Spinal cord (tissue), 10 donors: Measurements from ENCODE around the gene DDIT3. TPM values are rescaled to one million over a fixed set of nuclear protein-coding genes. Genes with fewer than 3 reads are reported as not detected.

Experiments
- DNase-seq, 6 donors: peaks; one replicate each; pipeline versions ENCODE4 v3.0.0 to v3.0.0-alpha.2; 2013 to 2015; ENCODE audit warnings: low spot score in 6 of 6, low read depth in 4 of 6
- H3K27ac ChIP-seq: one replicate; pipeline ENCODE4 v1.5.1; 2013; ENCODE audit warnings: low read depth, low read length, control low read depth
- H3K27me3 ChIP-seq: one replicate; pipeline ENCODE4 v1.6.1; 2013; ENCODE audit warnings: low read length; ENCODE audit not compliant: control insufficient read depth, insufficient read depth
- H3K36me3 ChIP-seq: one replicate; pipeline ENCODE4 v1.6.1; 2013; ENCODE audit warnings: low read length; ENCODE audit not compliant: control insufficient read depth, insufficient read depth
- H3K4me1 ChIP-seq: one replicate; pipeline ENCODE4 v1.6.1; 2013; ENCODE audit warnings: low read length; ENCODE audit not compliant: control insufficient read depth, insufficient read depth
- H3K4me3 ChIP-seq: one replicate; pipeline ENCODE4 v1.5.1; 2013; ENCODE audit warnings: low read depth, low read length, control low read depth
- H3K9me3 ChIP-seq: one replicate; pipeline ENCODE4 v1.6.1; 2013; ENCODE audit warnings: low read length; ENCODE audit not compliant: control insufficient read depth, insufficient read depth
- WGBS: methylation state at CpG from one replicate; pipeline ENCODE4 v1.1.5; 2013; ENCODE audit warnings: missing lambda C conversion rate; ENCODE audit not compliant: insufficient coverage; 5-methylcytosine and 5-hydroxymethylcytosine counted together
- polyA plus RNA-seq, 2 donors: library from polyadenylated mRNA; unstranded; fragments of 120-200 nt; gene quantifications; one replicate each; pipeline ENCODE4 v1.2.1, GENCODE V29; 2013; ENCODE audit not compliant: insufficient read length in 2 of 2
- total RNA-seq, 2 donors: library from RNA; depleted of rRNA in 1 of 2; stranded (reverse); fragments of 120-200 nt in 1 of 2; fragments of >200 nt in 1 of 2; gene quantifications; one replicate each; pipeline versions ENCODE4 v1.2.3 to v1.2.4, GENCODE V29; 2013 to 2014
- donor health status: healthy.

The DDIT3 gene
- total and polyA plus RNA-seq, 4 donors = 19.9 to 46.7 (median 27.4) TPM

GRCh38 chr12:57536597-57536942 is 16.3 kb upstream of the DDIT3 start:
- Histone ChIP-seq H3K36me3 (peaks cover 76% of the 10 kb centered on the region), H3K9me3 (no peaks in the 10 kb centered on the region), H3K4me1 (no peaks in the 10 kb centered on the region), H3K4me3 (no peak overlapping the region), H3K27ac (no peak overlapping the region), H3K27me3 (no peaks in the 10 kb centered on the region)
- DNase-seq = no peak
- 100% methylated on average over 1 of the region's 1 CpG for WGBS

DNA sequence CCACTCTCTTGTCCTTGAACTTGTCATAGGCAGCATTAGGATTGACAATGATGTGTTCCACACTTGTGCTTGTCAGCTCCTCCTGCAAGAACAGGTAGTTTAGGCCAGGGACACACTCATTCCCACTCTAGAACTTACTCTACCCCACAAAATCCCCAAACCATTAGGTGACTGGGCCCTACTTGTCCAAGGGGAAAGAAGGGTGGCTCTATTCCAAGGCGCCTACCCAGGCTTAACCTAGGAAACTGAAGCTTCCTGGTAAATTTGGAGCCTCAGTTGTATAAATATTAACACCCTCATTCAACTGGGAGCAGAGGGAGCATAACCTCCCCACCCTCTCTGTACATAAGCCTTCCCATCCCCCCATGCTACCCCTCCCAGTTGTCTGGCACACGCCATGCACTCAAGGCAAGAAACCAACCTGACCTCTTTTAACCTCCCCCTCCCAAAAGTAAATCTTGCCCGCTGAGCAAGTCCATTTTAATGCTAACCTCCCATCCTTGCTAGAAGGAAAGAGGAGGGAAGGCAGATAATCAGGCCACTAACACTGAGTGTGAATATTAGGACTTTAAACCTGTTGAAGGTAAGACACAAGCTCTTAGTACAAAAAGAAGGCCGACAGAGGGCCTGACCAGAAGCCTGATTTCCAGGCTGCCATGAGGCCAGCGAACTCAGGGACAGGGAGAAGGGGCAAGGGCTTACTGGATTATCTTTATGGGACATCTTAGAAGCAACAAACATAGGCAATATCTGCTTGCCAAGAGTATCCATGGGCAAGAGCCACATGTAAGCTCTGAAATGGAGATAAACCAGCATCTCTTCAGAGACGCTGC is 15.7 kb upstream of the DDIT3 start:
- DNase-seq = no peak
- Histone ChIP-seq H3K27me3 (no peaks in the 10 kb centered on the region), H3K27ac (no peak overlapping the region), H3K36me3 (peaks cover 78% of the 10 kb centered on the region), H3K4me1 (no peaks in the 10 kb centered on the region), H3K9me3 (no peaks in the 10 kb centered on the region), H3K4me3 (no peak overlapping the region)
- WGBS = 70% methylated on average over 4 of the region's 6 CpGs

DNA sequence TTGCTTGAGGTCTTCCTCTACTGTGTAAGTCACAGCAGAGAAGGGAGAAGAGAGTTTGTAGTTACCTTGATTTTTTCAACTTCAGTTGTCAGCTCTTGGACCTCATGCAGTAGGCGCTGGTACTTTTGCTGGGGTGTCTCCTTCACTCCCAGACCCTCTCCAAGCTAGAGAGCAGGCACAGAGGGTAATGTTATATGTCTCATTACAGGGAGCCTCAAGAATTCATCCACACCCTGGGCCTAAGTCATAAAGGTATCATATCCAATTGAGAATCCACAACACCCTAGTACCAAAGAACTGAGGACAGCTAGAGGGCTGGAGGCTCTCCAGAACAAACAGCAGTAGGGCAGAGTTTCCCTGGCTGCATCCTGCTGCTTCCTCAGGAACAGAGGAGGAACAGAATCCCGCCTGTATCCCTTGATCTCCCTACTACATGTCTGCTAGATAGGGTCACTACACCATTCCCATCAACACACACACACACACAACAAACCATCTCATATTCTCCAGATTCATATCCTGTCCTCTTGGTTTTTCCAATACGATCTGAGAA is 14.8 kb upstream of the DDIT3 start:
- Histone ChIP-seq H3K27ac (no peak overlapping the region), H3K9me3 (no peaks in the 10 kb centered on the region), H3K27me3 (no peaks in the 10 kb centered on the region), H3K4me1 (no peaks in the 10 kb centered on the region), H3K4me3 (no peak overlapping the region), H3K36me3 (peaks cover 84% of the 10 kb centered on the region)
- no peak for DNase-seq
- WGBS = 94% methylated on average over 2 of the region's 3 CpGs

DNA sequence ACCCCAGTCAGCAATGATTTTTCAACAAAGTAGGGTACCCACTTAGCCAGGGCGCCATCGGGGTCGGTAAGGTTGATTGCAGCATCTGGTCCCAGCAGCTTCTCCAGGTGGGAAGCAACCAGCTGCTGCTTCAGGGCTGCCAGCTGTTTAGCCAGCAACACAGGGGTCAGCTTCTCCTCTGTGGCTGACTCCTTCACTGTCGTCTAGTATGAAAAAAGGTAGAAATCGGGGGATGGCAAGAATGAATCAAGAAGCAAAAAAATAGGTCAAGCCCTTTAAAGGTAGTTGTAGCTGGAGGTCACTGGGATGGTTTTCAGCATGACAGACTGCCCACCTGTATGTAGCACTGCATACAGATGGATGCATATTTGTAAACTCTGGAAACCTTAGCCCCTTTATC is 13.9 kb upstream of the DDIT3 start:
- WGBS = 94% methylated on average over 5 of the region's 5 CpGs
- no peak for DNase-seq
- no peaks in the 10 kb centered on the region for H3K9me3 ChIP-seq
- no peaks in the 10 kb centered on the region for H3K27me3 ChIP-seq
- no peak overlapping the region for H3K4me3 ChIP-seq
- no peak overlapping the region for H3K27ac ChIP-seq
- H3K36me3 ChIP-seq = peaks cover 89% of the 10 kb centered on the region
- H3K4me1 ChIP-seq = no peaks in the 10 kb centered on the region

DNA sequence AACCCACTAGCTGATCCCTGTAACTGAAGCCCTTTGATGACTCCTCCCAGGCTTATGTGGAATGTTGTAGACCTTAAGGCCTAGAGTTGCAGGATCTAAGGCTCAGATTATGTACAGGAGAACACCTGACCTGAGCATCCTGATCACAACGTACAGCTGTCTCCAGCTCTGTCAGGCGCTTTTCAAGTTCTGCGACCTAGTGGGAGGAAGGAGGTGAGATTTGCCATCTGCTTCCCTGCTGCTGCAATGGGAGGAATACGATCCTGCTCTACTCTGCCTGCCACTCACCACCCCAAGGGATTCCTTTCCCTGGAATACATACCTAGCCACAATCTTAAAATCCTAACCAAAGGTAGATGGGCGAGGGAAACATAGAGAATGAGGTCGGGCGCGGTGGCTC is 12.8 kb upstream of the DDIT3 start:
- H3K36me3 ChIP-seq = peaks cover 89% of the 10 kb centered on the region
- H3K4me3 ChIP-seq = no peak overlapping the region
- no peaks in the 10 kb centered on the region for H3K27me3 ChIP-seq
- WGBS = 100% methylated on average over 1 of the region's 8 CpGs
- no peak overlapping the region for H3K27ac ChIP-seq
- H3K4me1 ChIP-seq = no peaks in the 10 kb centered on the region
- no peaks in the 10 kb centered on the region for H3K9me3 ChIP-seq
- DNase-seq = no peak

- Histone ChIP-seq H3K4me3 (no peak overlapping the region), H3K27ac (no peak overlapping the region), H3K9me3 (no peaks in the 10 kb centered on the region), H3K36me3 (peaks cover 89% of the 10 kb centered on the region), H3K27me3 (no peaks in the 10 kb centered on the region), H3K4me1 (no peaks in the 10 kb centered on the region)
- DNase-seq = no peak
- 70% methylated on average over 1 of the region's 1 CpG for WGBS
Measured at GRCh38 chr12:57531836-57532235, 11.5 kb upstream of the DDIT3 start.

- H3K36me3 ChIP-seq = peaks cover 95% of the 10 kb centered on the region
- H3K4me1 ChIP-seq = peaks cover 7% of the 10 kb centered on the region
- DNase-seq = no peak
- no peak overlapping the region for H3K27ac ChIP-seq
- no peaks in the 10 kb centered on the region for H3K9me3 ChIP-seq
- H3K27me3 ChIP-seq = no peaks in the 10 kb centered on the region
- WGBS = no CpG with 5 or more reads among the region's 5 CpGs
- no peak overlapping the region for H3K4me3 ChIP-seq
Measured at GRCh38 chr12:57530396-57531142, 10.3 kb upstream of the DDIT3 start.

GRCh38 chr12:57529831-57530230 is 9.5 kb upstream of the DDIT3 start:
- DNase-seq = no peak
- H3K27me3 ChIP-seq = no peaks in the 10 kb centered on the region
- WGBS = 58% methylated on average over 4 of the region's 6 CpGs
- no peaks in the 10 kb centered on the region for H3K9me3 ChIP-seq
- H3K4me1 ChIP-seq = peaks cover 15% of the 10 kb centered on the region
- H3K4me3 ChIP-seq = no peak overlapping the region
- no peak overlapping the region for H3K27ac ChIP-seq
- peaks cover 95% of the 10 kb centered on the region for H3K36me3 ChIP-seq

- DNase-seq = no peak
- Histone ChIP-seq H3K9me3 (no peaks in the 10 kb centered on the region), H3K27ac (no peak overlapping the region), H3K27me3 (no peaks in the 10 kb centered on the region), H3K4me3 (no peak overlapping the region), H3K36me3 (peaks cover 94% of the 10 kb centered on the region), H3K4me1 (peaks cover 23% of the 10 kb centered on the region)
- 92% methylated on average over 3 of the region's 10 CpGs for WGBS
Measured at GRCh38 chr12:57528831-57529555, 8.7 kb upstream of the DDIT3 start.
